Measurements from ENCODE around the gene ZNF621. TPM values are rescaled to one million over a fixed set of nuclear protein-coding genes. Genes with fewer than 3 reads are reported as not detected.
A peak's percentile ranks its signal among the peaks of the same experiment; 100 is the strongest.

Gene ZNF621
- total RNA-seq (10 to 100 TPM in 4 of 5 donors, 1 to 10 TPM in 1; 6.7 to 56.0 (median 30.4) TPM), polyA plus RNA-seq (1 to 10 TPM; 5.7 to 9.0 (median 8.5) TPM)
- long read RNA-seq, donor 1 = 0 reads
- long read RNA-seq, donor 2, full-length matches to known transcripts = 3 of 3 reads
- long read RNA-seq, donor 2, partial matches to known transcripts = 0 of 3 reads
- long read RNA-seq, donor 2, other reads (novel, unspliced or antisense) = 0 of 3 reads
- long read RNA-seq, donor 3, full-length matches to known transcripts = 3 of 3 reads
- long read RNA-seq, donor 3, partial matches to known transcripts = 0 of 3 reads
- long read RNA-seq, donor 3, other reads (novel, unspliced or antisense) = 0 of 3 reads
- long read RNA-seq, donor 4 = 0 reads
- long read RNA-seq, donor 5, partial matches to known transcripts = 0 of 1 reads
- long read RNA-seq, donor 5, other reads (novel, unspliced or antisense) = 0 of 1 reads
- long read RNA-seq, donor 6 = 0 reads
- long read RNA-seq, donor 7 = 0 reads
- long read RNA-seq, donor 8, full-length matches to known transcripts = 3 of 3 reads
- long read RNA-seq, donor 8, partial matches to known transcripts = 0 of 3 reads
- long read RNA-seq, donor 8, other reads (novel, unspliced or antisense) = 0 of 3 reads
- long read RNA-seq, donor 9, partial matches to known transcripts = 0 of 1 reads
- long read RNA-seq, donor 9, other reads (novel, unspliced or antisense) = 0 of 1 reads
- long read RNA-seq, donor 10, full-length matches to known transcripts = 1 of 1 reads
- long read RNA-seq, donor 10, partial matches to known transcripts = 0 of 1 reads
- long read RNA-seq, donor 10, other reads (novel, unspliced or antisense) = 0 of 1 reads

- H3K9me3 ChIP-seq = no peaks in the 10 kb centered on the region
- H3K4me3 ChIP-seq = peak within 1 kb of the TSS; percentile 52 to 89 (median 68)
- peak; percentile 94 to 97 for DNase-seq
- peak within 1 kb of the TSS; percentile 88 to 94 (median 89) for H3K27ac ChIP-seq
- no peak for TF ChIP-seq CTCF (IDR thresholded peaks at IDR 0.05)
- peak; percentile 45 to 98 (median 96) for TF ChIP-seq POLR2AphosphoS5 (IDR thresholded peaks at IDR 0.05)
- no peak for TF ChIP-seq EP300 (IDR thresholded peaks at IDR 0.05)
- peak in 2 of 4 donors; percentile 32 to 93 for TF ChIP-seq POLR2A (IDR thresholded peaks at IDR 0.05)
- H3K27me3 ChIP-seq = no peaks in the 10 kb centered on the region
- H3K36me3 ChIP-seq = peaks cover 10 to 33% (median 31%) of the 10 kb centered on the region in 4 donors
- H3K4me1 ChIP-seq = peaks cover 11 to 38% (median 30%) of the 10 kb centered on the region in 4 donors
- intact Hi-C loops (cut with DNase I; ENCODE audit: low total_unique reads) = no loop called here
- 0 to 2% (median 1%) methylated on average over 45 to 59 of the region's 59 CpGs for WGBS, 5 donors
Observed at GRCh38 chr3:40524568-40525285, at the start of gene ZNF621. TSS of gene ZNF621 (plus strand) at chr3:40524960. CDS start at chr3:40525841, 881 bp downstream.

DNA sequence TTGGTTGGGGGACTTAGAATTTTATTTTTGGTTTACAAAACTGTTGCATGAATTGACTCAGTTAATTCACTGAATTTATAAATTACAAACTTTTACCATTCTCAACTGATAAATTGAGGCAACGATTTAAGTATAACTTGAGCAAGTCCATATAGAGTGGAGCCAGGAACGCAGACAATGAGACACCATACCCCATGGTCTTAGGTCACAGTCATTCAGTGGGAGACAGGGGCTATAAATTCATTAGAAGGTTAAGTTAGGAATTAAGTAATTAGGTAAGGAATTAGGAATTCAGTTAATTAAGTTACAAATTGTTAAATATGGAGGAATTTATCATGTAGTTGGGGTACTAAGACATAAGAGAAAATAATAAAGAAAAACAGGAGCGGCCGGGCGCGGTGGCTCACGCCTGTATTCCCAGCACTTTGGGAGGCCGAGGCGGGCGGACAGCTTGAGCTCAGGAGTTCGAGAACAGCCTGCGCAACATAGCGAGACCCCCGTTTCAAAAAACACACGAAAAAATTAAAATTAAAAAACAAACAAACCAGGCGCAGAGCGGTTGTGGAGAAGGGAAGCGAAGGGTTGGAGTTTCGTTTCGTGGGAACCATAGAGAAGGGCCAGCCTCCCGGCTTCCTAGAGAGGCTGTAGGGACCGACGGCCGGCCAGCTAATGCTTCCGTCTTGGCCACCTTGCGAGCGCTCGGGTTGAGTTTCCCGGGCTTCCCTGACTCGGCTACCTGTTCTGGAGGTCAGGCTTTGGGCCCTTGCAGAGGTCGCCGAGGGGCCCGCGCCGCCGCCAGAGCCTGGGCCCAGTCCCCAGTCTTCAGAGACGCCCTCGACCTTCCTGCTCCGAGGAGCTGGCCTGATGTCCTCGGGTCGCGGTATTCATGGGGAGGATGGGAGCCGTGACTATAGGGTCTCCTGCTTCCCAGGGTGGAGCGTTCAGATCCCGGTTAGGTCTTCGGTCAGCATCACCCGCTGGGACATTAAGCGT, 48.0 kb upstream of the ZNF621 start, which contains the start of gene ZNF619:
Gene ZNF619 (plus strand): TSS at position 645 of the 993 bp plus-strand sequence. CDS start 858 bp downstream, outside the sequence.
- Histone ChIP-seq H3K9me3 (no peaks in the 10 kb centered on the region), H3K4me1 (peaks cover 6 to 16% (median 12%) of the 10 kb centered on the region in 4 donors), H3K36me3 (peaks cover 10 to 27% (median 25%) of the 10 kb centered on the region in 4 donors), H3K4me3 (peak within 1 kb of the TSS; percentile 76 to 84 (median 82)), H3K27ac (peak within 1 kb of the TSS; percentile 74 to 86 (median 79)), H3K27me3 (no peaks in the 10 kb centered on the region)
- WGBS, 5 donors = 5 to 13% (median 8%) methylated on average over 44 to 48 of the region's 48 CpGs
- DNase-seq = peak; percentile 82 to 90
- intact Hi-C loops (cut with DNase I; ENCODE audit: low total_unique reads) = no loop called here
- no peak for TF ChIP-seq POLR2A (IDR thresholded peaks at IDR 0.05)
- TF ChIP-seq CTCF (IDR thresholded peaks at IDR 0.05) = no peak
- no peak for TF ChIP-seq POLR2AphosphoS5 (IDR thresholded peaks at IDR 0.05)
- no peak for TF ChIP-seq EP300 (IDR thresholded peaks at IDR 0.05)

DNA sequence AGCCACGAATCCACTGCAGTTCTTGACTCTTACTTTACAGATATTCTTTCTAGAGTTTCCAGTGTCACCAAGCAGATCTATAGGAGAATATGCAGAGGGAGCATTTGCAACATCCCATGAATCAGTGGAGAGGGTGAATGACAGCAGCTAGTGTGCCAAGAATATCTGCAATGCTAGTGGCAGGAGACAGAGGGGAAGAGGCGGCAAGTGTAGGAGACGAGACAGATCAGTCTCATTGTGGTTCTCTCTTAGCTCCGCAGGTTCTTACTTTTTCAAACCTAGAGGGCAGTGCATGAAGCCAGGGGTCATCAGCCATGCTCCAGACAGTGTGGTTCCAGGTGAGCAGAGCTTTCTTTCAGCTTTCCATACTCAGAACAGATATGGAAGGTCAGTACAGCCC, 47.1 kb upstream of the ZNF621 start:
- Histone ChIP-seq H3K9me3 (no peaks in the 10 kb centered on the region), H3K36me3 (peaks cover 16 to 36% (median 34%) of the 10 kb centered on the region in 4 donors), H3K27me3 (no peaks in the 10 kb centered on the region), H3K4me1 (peaks cover 6 to 16% (median 12%) of the 10 kb centered on the region in 4 donors), H3K4me3 (peak overlapping the region; percentile 76 to 84 (median 82)), H3K27ac (no peak overlapping the region)
- TF ChIP-seq POLR2A (IDR thresholded peaks at IDR 0.05) = no peak
- no peak for TF ChIP-seq CTCF (IDR thresholded peaks at IDR 0.05)
- no peak for TF ChIP-seq EP300 (IDR thresholded peaks at IDR 0.05)
- no peak for TF ChIP-seq POLR2AphosphoS5 (IDR thresholded peaks at IDR 0.05)
- DNase-seq = no peak
- intact Hi-C loops (cut with DNase I; ENCODE audit: low total_unique reads) = no loop called here
- WGBS, 5 donors = 36 to 51% (median 42%) methylated on average over 4 of the region's 4 CpGs
